ENCODE data around the gene IL4I1.

Gene IL4I1

DNA sequence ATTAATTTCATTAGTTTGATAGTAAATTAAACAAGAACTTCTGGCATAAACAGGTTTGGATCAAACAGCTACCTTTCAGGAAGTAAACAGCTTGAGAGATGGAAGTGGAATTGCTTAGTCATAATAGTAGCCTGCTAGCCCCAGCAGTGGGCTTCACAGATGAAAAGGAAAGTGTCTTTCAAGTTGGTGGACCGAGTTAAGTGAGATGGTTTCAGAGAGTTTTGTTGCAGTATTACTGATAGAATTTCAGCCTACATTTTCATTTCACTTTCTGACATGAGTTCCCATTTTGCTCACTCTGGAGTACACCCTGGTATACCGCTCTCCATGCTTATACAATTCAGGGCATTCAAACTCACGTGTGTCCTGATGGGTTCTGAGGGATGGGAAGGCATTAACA lies 47.7 kb downstream of the IL4I1 start:
- no peak for DNase-seq

DNA sequence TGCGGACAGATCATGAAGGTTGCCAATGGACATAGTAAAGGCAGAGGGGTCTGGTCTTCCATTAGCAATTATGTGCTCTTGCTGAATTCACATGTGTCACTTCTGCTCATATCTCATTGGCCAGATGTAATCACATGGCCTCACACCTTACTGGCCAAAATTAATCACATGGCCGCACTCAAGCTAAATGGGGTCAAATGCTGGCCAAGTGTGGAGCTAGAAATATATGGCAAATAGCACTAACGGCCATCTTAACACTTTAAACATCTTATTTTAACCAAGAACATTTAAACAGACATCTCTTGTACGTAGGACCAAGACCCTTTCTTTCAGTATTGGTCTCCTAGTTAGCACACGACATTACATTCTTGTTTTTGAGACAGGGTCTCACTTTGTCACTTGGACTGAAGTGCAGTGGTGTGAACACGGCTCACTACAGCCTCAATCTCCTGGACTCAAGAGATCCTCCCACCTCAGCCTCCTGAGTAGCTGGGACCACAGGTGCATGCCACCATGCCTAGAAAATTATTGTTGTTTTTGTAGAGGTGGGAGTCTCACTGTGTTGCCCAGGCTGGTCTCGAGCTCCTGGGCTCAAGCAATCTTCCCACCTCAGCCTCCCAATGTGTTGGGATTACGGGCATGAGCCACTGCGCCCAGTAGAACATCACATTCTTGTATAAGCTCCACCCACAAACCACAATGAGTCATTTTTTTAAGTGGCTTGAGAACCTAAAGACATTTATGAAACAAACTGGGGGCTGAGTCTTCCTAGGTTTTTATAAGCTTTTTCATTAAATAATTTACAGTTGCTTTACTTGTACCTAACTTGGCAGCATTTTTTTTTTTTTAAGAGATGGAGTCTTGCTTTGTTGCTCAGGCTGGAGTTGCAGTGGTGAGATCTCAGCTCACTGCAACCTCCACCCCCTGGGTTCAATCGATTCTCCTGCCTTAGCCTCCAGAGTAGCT lies 48.7 kb downstream of the IL4I1 start:
- DNase-seq: no peak

DNA sequence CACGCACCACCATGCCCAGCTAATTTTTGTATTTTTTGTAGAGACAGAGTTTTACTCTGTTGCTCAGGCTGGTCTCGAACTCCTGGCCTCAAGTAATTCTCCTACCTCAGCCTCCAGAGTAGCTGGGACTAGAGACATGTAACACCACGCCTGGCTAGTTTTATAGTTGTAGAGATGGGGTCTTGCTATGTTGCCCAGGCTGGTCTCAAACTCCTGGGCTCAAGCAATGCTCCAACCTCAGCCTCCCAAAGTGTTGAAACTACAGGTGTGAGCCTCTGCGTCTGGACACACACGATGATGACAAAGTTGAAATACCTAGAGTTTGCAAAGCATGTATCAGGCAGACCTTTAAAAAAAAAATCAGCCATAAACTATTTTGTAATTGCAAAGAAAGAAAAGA lies 50.3 kb downstream of the IL4I1 start:
- no peak for DNase-seq

DNA sequence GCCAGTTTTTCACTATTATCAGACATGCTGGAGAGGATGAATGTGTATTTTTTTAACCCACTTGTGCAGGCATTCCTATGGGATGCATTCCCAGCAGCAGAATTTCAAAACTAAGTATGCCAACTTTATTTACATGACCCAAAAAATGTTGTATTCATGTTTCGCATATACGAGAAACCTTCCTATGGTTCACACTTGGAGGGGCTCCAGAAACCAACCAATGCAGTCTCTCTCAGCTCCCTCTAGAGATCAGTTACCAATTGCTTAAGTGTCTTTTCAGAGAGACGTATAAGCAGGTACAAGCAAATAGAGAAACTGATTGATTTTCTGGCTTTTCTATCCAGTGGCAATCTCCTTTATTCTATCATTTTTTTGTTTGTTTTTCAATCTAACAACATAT lies 51.3 kb downstream of the IL4I1 start:
- DNase-seq: peak; percentile 18

DNA sequence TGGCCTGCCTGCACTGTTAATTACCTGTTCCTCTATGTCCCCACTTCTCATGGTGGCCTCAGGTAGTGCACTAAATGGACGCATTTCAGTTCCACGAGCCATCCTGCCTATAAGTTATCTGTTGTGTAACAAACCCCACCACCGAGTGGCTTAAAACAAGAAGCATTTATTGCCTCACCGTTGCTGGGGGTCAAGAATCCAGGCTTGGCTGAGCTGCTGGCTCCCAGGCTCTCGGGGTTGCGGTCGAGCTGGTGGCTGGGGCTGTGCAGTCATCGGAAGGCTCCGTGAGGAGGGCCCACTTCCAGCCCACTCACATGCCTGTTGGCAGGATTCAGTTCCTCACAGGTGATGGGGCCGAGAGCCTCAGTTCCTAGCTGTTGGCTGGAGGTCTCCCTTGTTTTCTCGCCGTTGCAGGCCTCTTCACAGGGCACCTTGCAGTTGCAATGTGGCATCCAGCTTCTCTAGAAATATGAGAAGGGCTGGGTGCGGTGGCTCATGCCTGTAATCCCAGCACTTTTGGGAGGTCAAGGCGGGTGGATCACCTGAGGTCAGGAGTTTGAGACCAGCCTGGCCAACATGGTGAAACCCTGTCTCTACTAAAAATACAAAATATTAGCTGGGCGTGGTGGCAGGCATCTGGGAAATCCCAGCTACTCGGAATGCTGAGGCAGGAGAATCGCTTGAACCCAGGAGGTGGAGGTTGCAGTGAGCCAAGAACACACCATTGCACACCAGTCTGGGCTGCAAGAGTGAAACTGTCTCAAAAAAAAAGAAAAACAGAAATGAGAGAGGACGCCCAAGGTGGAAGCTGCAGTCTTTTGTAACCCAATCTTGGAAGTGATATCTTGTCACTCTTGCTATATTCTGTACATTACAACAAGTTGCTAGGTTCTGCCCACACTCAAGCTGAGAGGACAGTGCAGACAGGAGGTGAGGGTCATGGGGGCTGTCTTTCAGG lies 52.3 kb downstream of the IL4I1 start:
- no peak for DNase-seq

DNA sequence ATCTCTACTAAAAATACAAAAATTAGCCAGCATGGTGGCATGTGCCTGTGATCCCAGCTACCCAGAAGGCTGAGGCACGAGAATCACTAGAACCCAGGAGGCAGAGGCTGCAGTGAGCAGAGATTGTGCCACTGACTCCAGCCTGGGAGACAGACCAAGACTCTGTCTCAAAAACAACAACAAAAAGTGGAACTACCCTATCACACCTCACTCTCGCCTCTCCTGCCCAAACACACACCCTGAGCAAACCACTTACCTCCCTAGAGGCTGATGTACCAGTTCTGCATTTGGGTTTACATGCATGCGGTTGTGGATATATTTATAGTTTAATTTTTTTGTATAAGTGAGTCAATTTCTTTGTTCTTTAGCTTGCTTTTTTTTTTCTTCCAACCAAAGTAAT lies 53.4 kb downstream of the IL4I1 start:
- no peak for DNase-seq

DNA sequence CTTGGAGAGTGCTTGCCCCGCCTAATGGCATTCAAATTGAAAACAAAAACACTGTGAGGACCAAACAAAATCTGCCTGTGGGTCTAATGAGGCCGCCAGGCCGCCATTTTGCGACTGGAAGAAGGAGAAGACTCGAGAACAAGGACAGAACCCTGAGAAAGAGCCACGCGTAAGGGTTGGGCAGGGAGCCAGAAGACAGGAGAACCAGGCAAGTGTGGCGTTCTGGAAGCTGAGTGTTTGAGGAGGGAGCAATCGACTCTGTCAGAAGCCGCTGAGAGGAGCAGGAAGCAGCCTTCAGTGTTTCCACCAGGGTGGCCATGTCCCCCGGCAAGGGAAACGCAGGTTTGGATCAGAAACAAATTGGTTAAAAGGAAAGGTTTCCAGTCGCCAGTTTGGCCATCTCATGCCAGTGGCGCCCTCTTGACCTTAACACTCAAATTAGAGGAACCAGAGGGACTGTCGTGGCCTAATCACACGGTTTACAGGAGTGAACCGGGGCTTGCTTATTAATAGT lies 55.9 kb downstream of the IL4I1 start:
- DNase-seq: no peak

DNA sequence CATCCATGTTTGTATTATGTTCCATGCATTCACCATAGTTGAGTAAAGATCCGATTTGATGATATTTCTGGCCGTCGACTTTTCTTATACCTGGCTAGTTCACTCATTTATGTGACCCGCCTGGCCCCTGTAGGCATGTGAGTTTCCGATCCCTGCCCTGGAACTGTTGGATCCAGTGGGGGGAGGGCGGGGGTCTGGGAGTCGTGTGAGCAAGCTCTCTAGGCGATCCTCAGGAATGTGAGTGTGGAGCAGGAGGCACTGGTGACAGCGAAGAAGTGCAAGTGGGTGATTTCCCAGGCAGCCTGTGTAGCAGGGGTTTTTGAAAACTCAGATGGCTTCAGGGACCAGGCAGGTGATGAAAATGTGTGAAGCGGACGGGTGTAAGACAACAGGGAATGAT lies 56.4 kb downstream of the IL4I1 start:
- no peak for DNase-seq

DNA sequence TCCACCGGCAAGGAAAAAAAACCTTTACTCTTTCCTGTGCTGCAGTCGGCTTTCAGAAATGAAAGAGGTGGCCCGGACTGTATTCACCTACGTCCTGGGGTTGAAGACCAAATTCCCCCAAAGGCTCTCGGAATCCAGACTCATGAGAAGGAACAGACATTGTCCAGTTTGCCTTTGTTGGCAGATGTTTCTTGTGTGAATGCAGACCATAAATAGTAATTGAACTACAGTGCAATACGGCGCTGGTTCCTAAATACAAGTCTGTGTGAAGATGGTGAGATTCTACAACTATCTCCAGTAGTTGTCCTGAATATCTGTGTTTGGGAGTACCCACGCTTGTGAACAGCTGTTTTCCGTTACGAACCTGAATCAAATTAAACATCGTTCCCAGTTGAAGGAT lies 57.0 kb downstream of the IL4I1 start:
- DNase-seq: no peak

All from NCI-H82 (cell line).